ENCODE results near the gene RSBN1. TPM values are rescaled to one million over a fixed set of nuclear protein-coding genes. Genes with fewer than 3 reads are reported as not detected.

Gene RSBN1
- total and polyA plus RNA-seq, 12 donors, result 2.1 to 13.9 (median 11.3) TPM

- WGBS, 2 donors, result 50 to 57% methylated on average over 5 of the region's 5 CpGs
- H3K4me3 ChIP-seq, result peak overlapping the region in 9 of 10 donors; percentile 76 to 98 (median 93)
- ATAC-seq (no peak), DNase-seq (no peak)
- H3K27me3 ChIP-seq, result no peaks in the 10 kb centered on the region
- intact Hi-C loops (cut with DNase I), result loop anchor here in 5 of 10 donors (5.0 to 10.0 kb wide), 2 partner anchors 53 to 55 kb away; partner anchors contain the start of gene PHTF1 (in 5 of the 5)
- no peak for TF ChIP-seq CTCF (IDR thresholded peaks at IDR 0.05)
- H3K27ac ChIP-seq, result peak overlapping the region in 3 of 10 donors; percentile 93 to 97 (median 95)
- H3K4me1 ChIP-seq, result peaks cover 0 to 46% (median 34%) of the 10 kb centered on the region in 9 donors
- no peaks in the 10 kb centered on the region for H3K36me3 ChIP-seq
- H3K9me3 ChIP-seq, result no peaks in the 10 kb centered on the region
Observed at GRCh38 chr1:113809670-113810602, 2.3 kb downstream of the RSBN1 start.

GRCh38 chr1:113808450-113809195, 3.7 kb downstream of the RSBN1 start:
- H3K4me3 ChIP-seq, result no peak overlapping the region
- no peaks in the 10 kb centered on the region for H3K27me3 ChIP-seq
- ATAC-seq (no peak), DNase-seq (no peak)
- no peaks in the 10 kb centered on the region for H3K9me3 ChIP-seq
- peak overlapping the region in 1 of 10 donors; percentile 23 for H3K27ac ChIP-seq
- 93 to 96% methylated on average over 4 of the region's 4 CpGs for WGBS, 2 donors
- intact Hi-C loops (cut with DNase I), result no loop called here
- H3K4me1 ChIP-seq, result peaks cover 3 to 60% (median 47%) of the 10 kb centered on the region in 9 donors
- TF ChIP-seq CTCF (IDR thresholded peaks at IDR 0.05), result no peak
- no peaks in the 10 kb centered on the region for H3K36me3 ChIP-seq

GRCh38 chr1:113805639-113806038, 6.6 kb downstream of the RSBN1 start:
- Histone ChIP-seq H3K27me3 (no peaks in the 10 kb centered on the region), H3K9me3 (no peaks in the 10 kb centered on the region), H3K27ac (peak overlapping the region in 3 of 10 donors; percentile 45 to 62 (median 61)), H3K4me1 (peaks cover 3 to 71% (median 58%) of the 10 kb centered on the region in 9 donors), H3K4me3 (no peak overlapping the region), H3K36me3 (no peaks in the 10 kb centered on the region)
- ATAC-seq, result no peak
- DNase-seq, result no peak
- WGBS, 2 donors, result 91 to 92% methylated on average over 4 of the region's 4 CpGs
- TF ChIP-seq CTCF (IDR thresholded peaks at IDR 0.05), result no peak
- intact Hi-C loops (cut with DNase I), result no loop called here

- H3K27me3 ChIP-seq, result no peaks in the 10 kb centered on the region
- DNase-seq (no peak), ATAC-seq (peak in 1 of 8 donors; percentile 16)
- peak overlapping the region in 7 of 10 donors; percentile 6 to 64 (median 60) for H3K27ac ChIP-seq
- H3K36me3 ChIP-seq, result no peaks in the 10 kb centered on the region
- H3K4me3 ChIP-seq, result no peak overlapping the region
- intact Hi-C loops (cut with DNase I), result no loop called here
- no peak for TF ChIP-seq CTCF (IDR thresholded peaks at IDR 0.05)
- H3K4me1 ChIP-seq, result peaks cover 3 to 71% (median 58%) of the 10 kb centered on the region in 9 donors
- H3K9me3 ChIP-seq, result no peaks in the 10 kb centered on the region
- WGBS, 2 donors, result 94 to 95% methylated on average over 6 of the region's 6 CpGs
Observed at GRCh38 chr1:113805256-113805531, 7.1 kb downstream of the RSBN1 start.
